Activated T-helper 1 cell treated with anti-CD3 and anti-CD28 coated beads, Interleukin-2, amount 50 U/mL, for 16 hours (primary cell): Measurements from ENCODE around the gene IFI44L.

Experiments
- DNase-seq, 2 donors: peaks; one replicate each; pipeline ENCODE4 v3.0.0-alpha.2; 2020; ENCODE audit warnings: low read depth in 1 of 2, low spot score in 1 of 2

IFI44L gene

GRCh38 chr1:78640462-78640861 lies 20.2 kb downstream of the IFI44L start:
- DNase-seq, result no peak

DNA sequence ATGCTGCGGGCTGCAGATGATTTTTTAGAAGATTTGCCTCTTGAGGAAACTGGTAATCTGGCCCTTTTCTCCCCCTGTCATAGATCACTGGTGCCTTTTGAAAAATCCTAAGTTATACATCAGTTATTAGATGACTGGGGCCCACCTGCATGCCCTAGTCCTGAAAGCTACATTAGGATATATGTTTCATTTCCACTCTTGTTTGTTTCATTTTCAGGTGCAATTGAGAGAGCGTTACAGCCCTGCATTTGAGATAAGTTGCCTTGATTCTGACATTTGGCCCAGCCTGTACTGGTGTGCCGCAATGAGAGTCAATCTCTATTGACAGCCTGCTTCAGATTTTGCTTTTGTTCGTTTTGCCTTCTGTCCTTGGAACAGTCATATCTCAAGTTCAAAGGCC lies 21.3 kb downstream of the IFI44L start:
- DNase-seq, result no peak

DNA sequence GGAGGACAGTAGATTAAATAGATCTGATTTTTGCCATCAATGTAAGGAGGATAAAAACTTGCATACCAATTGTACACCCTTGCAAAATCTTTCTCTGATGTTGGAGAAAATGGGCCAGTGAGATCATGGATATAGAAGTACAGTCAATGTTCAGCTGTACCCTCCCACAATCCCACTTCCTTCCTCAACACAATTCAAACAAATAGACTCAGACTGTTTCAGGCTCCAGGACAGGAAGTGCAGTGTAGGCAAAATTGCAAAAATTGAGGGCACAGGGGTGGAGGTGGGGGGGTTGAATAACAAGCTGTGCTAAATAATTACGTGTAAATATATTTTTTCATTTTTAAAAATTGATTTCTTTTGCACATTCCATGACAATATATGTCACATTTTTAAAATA lies 25.5 kb downstream of the IFI44L start:
- DNase-seq, result no peak

- DNase-seq, result no peak
Measured at GRCh38 chr1:78647238-78647637, 27.0 kb downstream of the IFI44L start.

DNA sequence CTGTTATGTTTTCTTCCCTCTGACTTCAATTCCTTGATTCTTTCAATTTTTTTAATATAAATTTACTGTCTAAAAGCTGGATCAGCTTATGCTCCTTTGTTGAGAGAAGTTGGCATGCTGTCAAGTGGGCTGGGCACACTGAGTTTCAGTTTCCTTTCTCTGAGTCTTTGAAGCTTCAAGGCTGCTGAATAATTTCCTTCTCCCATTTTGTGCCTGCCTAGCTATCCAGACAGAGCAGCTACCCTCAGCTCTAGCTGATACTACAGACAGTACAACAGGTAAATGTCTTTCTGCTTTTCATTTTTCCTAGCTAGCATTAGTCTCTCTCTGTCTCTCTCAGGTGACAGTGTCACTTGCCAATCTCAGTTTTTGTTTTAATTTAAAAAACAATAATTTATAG lies 29.4 kb downstream of the IFI44L start, which contains the start of gene IFI44:
TSS of gene IFI44 (plus strand) at position 204 of the 400 bp plus-strand sequence. CDS start 365 bp downstream, outside the sequence.
- DNase-seq, result peak; percentile 39

- DNase-seq, result no peak
Measured at GRCh38 chr1:78650114-78650660, 29.9 kb downstream of the IFI44L start.

- DNase-seq, result no peak
Measured at GRCh38 chr1:78651241-78651640, 31.0 kb downstream of the IFI44L start.

GRCh38 chr1:78652019-78652560 lies 31.8 kb downstream of the IFI44L start:
- no peak for DNase-seq

DNA sequence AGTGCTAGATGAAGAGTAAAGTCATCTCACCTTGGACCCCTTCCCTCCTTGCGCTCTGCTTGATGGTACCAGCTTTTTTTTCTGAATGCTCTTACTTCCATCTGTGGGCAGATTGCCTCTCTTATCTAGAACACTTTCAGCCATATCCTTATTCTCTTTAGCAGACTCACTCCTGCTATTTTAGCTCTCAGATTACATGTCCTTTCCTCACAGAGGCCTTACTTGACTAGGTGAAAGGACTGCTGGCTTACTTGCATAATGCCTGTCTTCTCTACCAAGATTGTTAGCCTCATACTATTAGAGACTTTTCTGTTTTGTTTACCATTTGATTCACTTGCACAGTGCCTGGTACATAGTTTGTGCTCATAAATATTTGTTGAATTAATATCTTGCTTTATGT lies 38.7 kb downstream of the IFI44L start:
- DNase-seq, result no peak

GRCh38 chr1:78663923-78664322 lies 43.7 kb downstream of the IFI44L start:
- DNase-seq, result no peak

- no peak for DNase-seq
Measured at GRCh38 chr1:78664763-78665162, 44.5 kb downstream of the IFI44L start.

- no peak for DNase-seq
Measured at GRCh38 chr1:78665809-78666208, 45.6 kb downstream of the IFI44L start.

DNA sequence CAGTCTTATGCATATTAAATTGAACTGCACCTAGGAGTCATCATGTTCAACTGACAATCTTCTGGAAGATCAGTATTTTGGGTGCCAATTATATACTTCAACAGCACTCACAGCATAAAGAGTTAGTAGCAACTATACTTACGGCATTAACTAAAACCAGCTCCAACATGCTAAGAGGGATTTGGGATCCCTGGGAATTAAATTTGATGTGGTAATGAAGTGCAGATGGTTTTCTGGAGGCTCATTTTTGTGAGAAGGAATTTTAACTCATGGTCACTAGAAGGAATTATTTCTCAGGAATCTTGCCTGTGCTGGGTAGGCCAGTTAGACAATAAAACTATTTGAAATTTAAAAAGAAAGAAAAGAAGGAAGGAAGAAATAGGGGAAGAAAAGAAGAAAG lies 47.7 kb downstream of the IFI44L start:
- no peak for DNase-seq

GRCh38 chr1:78668427-78668826 lies 48.2 kb downstream of the IFI44L start:
- DNase-seq, result no peak

DNA sequence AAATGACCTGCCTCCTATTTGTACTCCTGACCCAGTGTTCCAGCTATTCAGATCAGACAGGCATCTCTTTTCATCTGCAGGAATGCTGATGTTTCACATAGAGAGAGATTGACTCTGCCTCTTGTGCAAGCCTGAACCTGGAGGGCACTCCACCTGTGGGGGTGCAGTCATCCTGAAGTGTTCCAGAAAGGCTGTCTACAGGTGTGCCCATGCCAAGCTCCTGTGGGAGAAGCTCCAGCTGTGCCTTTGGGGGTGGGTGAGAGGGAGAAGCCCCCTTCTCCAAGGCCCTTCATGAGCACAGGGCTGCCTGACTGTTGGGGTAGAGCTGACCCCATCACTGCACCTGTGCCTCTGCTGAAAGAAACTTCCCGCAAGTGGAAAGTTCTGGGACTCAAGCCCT lies 52.2 kb downstream of the IFI44L start:
- no peak for DNase-seq

- no peak for DNase-seq
Measured at GRCh38 chr1:78673120-78673519, 52.9 kb downstream of the IFI44L start.

GRCh38 chr1:78676347-78676982 lies 56.2 kb downstream of the IFI44L start:
- DNase-seq, result peak in 1 of 2 donors; percentile 13

- no peak for DNase-seq
Measured at GRCh38 chr1:78676993-78677392, 56.7 kb downstream of the IFI44L start.

GRCh38 chr1:78677788-78678187 lies 57.5 kb downstream of the IFI44L start:
- DNase-seq, result no peak

DNA sequence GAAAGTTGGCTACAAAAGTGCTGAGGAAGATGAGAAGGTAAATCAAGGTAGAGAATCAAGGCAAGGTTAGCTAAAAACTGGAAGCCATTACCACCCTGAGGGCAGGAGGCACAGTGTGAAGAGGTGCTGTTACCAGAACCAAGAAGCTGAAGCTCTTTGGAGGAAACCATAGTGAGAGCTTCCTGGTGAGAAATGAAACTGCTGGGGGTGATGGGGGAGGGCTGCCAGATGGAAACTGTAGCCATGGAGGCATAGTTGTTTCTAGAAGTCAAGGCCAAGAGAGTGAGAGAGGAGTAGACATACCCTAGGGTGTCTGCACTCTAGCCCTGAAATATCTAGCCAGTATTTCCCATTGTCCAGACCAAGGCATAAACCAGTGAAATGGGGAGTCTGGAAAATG lies 58.1 kb downstream of the IFI44L start:
- DNase-seq, result no peak

GRCh38 chr1:78681265-78681664 lies 61.0 kb downstream of the IFI44L start:
- no peak for DNase-seq

GRCh38 chr1:78682496-78682895 lies 62.2 kb downstream of the IFI44L start:
- DNase-seq, result no peak

DNA sequence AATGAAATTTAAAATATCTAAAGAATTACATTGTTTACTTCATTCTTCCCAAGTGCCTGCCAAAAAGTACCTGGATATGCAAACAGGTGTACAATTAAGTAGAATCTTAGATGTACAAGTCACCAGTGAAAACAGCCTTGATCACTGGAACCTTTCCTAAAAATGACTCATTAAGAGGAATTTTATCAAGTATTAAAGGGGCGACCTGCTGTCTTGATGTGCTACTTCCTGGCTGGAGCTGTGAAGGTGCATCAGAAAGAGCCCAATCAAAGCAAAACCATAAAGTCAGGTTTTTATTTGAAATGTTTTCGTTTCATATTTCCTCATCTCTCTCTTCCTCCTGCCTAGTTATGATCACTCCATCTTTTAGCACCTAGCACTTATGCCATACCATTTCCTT lies 62.8 kb downstream of the IFI44L start:
- no peak for DNase-seq
